KMS-11 (cell line): ENCODE data around the gene MMS19.
A peak's percentile ranks its signal among the peaks of the same experiment; 100 is the strongest.

Source experiments
- H2AFZ ChIP-seq: fragments of 200-600 bp; sonication (generic); 2 replicates; pipeline ENCODE4 v1.6.1; 2016; ENCODE audit warnings: antibody characterized with exemption, mixed run types, low read depth
- H3K27ac ChIP-seq: fragments of 200-600 bp; sonication (generic); 2 replicates; pipeline ENCODE4 v1.6.1; 2016; ENCODE audit warnings: mild to moderate bottlenecking, mixed run types
- H3K27me3 ChIP-seq: fragments of 200-600 bp; sonication (generic); 2 replicates; pipeline ENCODE4 v1.6.1; 2017; ENCODE audit warnings: mild to moderate bottlenecking, low read depth, mixed run types, moderate library complexity; ENCODE audit not compliant: insufficient read depth
- H3K36me3 ChIP-seq: fragments of 200-600 bp; sonication (generic); 2 replicates; pipeline ENCODE4 v1.6.1; 2017; ENCODE audit warnings: mild to moderate bottlenecking, mixed run types; ENCODE audit not compliant: insufficient read depth
- H3K4me1 ChIP-seq: fragments of 200-600 bp; sonication (generic); 2 replicates; pipeline ENCODE4 v1.6.1; 2016; ENCODE audit warnings: mild to moderate bottlenecking, low read depth, mixed run types; ENCODE audit not compliant: poor library complexity, severe bottlenecking
- H3K4me2 ChIP-seq: fragments of 200-600 bp; sonication (generic); 2 replicates; pipeline ENCODE4 v1.7.0; 2016; ENCODE audit warnings: mild to moderate bottlenecking, mixed run types
- H3K4me3 ChIP-seq: fragments of 200-600 bp; sonication (generic); IDR thresholded peaks from 2 replicates; pipeline ENCODE4 v1.6.1; 2017; ENCODE audit warnings: low read depth, low read length, mixed read lengths; ENCODE audit not compliant: insufficient read depth
- H3K79me2 ChIP-seq: fragments of 200-600 bp; sonication (generic); 2 replicates; pipeline ENCODE4 v1.6.1; 2016; ENCODE audit warnings: low read depth, mixed run types; ENCODE audit not compliant: insufficient read depth
- H3K9ac ChIP-seq: fragments of 200-600 bp; sonication (generic); 2 replicates; pipeline ENCODE4 v1.6.1; 2016; ENCODE audit warnings: mild to moderate bottlenecking, mixed run types
- H4K20me1 ChIP-seq: fragments of 200-600 bp; sonication (generic); 2 replicates; pipeline ENCODE4 v1.6.1; 2016; ENCODE audit warnings: mild to moderate bottlenecking, mixed run types; ENCODE audit not compliant: insufficient read depth
- CTCF ChIP-seq: fragments of 200-600 bp; sonication (generic); conservative IDR thresholded peaks from 2 replicates; pipeline ENCODE4 v1.6.1; 2017; ENCODE audit warnings: low read depth, mild to moderate bottlenecking, antibody characterized with exemption, low read length, moderate library complexity, mixed read lengths

The MMS19 gene

GRCh38 chr10:97464226-97464625 lies 34.0 kb downstream of the MMS19 start:
- no peaks in the 10 kb centered on the region for H3K27me3 ChIP-seq
- peaks cover 8% of the 10 kb centered on the region for H3K36me3 ChIP-seq
- no peaks in the 10 kb centered on the region; the same call in 1 of the 2 replicates for H3K79me2 ChIP-seq
- H3K9ac ChIP-seq = no peak overlapping the region; the same call in 1 of the 2 replicates
- no peaks in the 10 kb centered on the region for H4K20me1 ChIP-seq
- peak overlapping the region; percentile 4; the same call in 1 of the 2 replicates for H3K4me2 ChIP-seq
- no peak for TF ChIP-seq CTCF
- H3K4me3 ChIP-seq = no peak overlapping the region
- H3K27ac ChIP-seq = peak overlapping the region; percentile 56
- H3K4me1 ChIP-seq = peaks cover 72% of the 10 kb centered on the region
- H2AFZ ChIP-seq = no peak overlapping the region

DNA sequence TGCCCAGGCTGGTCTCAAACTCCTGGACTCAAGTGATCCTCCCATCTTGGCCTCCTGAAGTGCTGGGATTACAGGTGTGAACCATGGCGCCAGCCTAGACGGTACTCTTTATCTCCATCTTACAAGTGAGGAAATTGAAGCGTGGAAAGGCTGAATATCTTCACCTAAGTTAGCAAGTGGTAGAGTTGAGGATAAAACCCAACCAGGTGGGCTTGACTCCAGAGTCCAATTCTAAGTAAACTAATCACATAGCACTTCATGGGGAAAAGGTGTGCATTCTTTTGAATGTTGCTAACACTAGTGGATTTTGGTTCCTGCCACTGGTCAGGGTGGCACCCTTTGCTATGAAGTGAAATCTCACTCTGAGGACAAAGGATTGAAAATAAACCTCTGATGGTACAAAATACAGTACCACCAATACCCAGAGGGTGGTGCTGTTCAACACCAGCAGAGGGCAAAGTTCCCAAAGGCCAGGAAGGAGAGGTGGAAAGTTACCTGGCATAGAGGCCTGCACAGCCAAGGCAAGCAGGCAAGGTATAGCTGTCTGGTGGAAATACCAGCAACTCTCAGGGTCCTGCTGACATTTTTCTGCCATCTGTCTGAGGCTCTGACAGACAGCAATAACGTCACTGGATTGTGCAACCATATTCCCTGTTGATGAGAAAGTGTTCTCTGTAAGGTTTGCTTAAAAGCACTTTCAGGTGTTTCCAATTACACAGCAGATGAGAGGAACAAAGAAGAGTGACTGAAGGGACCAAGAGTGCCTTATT lies 34.7 kb downstream of the MMS19 start:
- H3K27ac ChIP-seq = peak overlapping the region; percentile 56; the same call in 1 of the 2 replicates
- no peak overlapping the region for H2AFZ ChIP-seq
- no peak overlapping the region; the same call in 1 of the 2 replicates for H3K9ac ChIP-seq
- H3K36me3 ChIP-seq = peaks cover 10% of the 10 kb centered on the region
- H3K4me3 ChIP-seq = no peak overlapping the region
- H4K20me1 ChIP-seq = no peaks in the 10 kb centered on the region
- H3K27me3 ChIP-seq = no peaks in the 10 kb centered on the region
- peak; percentile 92 for TF ChIP-seq CTCF
- peaks cover 65% of the 10 kb centered on the region for H3K4me1 ChIP-seq
- H3K79me2 ChIP-seq = no peaks in the 10 kb centered on the region; the same call in 1 of the 2 replicates
- H3K4me2 ChIP-seq = peak overlapping the region; percentile 4; the same call in 1 of the 2 replicates

- no peaks in the 10 kb centered on the region for H4K20me1 ChIP-seq
- H3K27ac ChIP-seq = no peak overlapping the region
- peaks cover 53% of the 10 kb centered on the region for H3K4me1 ChIP-seq
- no peak overlapping the region for H3K4me2 ChIP-seq
- no peak overlapping the region for H3K4me3 ChIP-seq
- H3K9ac ChIP-seq = no peak overlapping the region
- no peak overlapping the region for H2AFZ ChIP-seq
- no peaks in the 10 kb centered on the region; the same call in 1 of the 2 replicates for H3K79me2 ChIP-seq
- H3K36me3 ChIP-seq = peaks cover 10% of the 10 kb centered on the region
- no peak for TF ChIP-seq CTCF
- no peaks in the 10 kb centered on the region for H3K27me3 ChIP-seq
These were observed 35.9 kb downstream of the MMS19 start for GRCh38 chr10:97462309-97462708.

- no peaks in the 10 kb centered on the region for H4K20me1 ChIP-seq
These were observed 38.3 kb downstream of the MMS19 start for GRCh38 chr10:97459933-97460332.

More at GRCh38 chr10:97459933-97460332, 38.3 kb downstream of the MMS19 start:
- Histone ChIP-seq H3K4me1 (peaks cover 29% of the 10 kb centered on the region), H3K27me3 (no peaks in the 10 kb centered on the region), H3K36me3 (0 out of 2 replicates have a peak, but pooled peaks cover 3% of the 10 kb centered on the region), H3K79me2 (no peaks in the 10 kb centered on the region), H3K4me3 (no peak overlapping the region), H3K4me2 (no peak overlapping the region), H2AFZ (no peak overlapping the region), H3K9ac (no peak overlapping the region), H3K27ac (no peak overlapping the region)
- no peak for TF ChIP-seq CTCF
